GM12878 (cell line): ENCODE data around the gene CDKN2B. TPM values are rescaled to one million over a fixed set of nuclear protein-coding genes. Genes with fewer than 3 reads are reported as not detected.

Experiments
- CREB1 ChIP-seq: IDR thresholded peaks from 2 replicates; pipeline ENCODE4 v1.6.1; 2012; ENCODE audit warnings: low read depth, mild to moderate bottlenecking, inconsistent platforms
- E4F1 ChIP-seq: fragments of 450-650 bp; IDR thresholded peaks from 2 replicates; pipeline ENCODE4 v1.6.1; 2018; ENCODE audit warnings: borderline replicate concordance, mild to moderate bottlenecking; ENCODE audit not compliant: partially characterized antibody
- ESRRA ChIP-seq: IDR thresholded peaks from 2 replicates; pipeline ENCODE4 v1.6.1; 2012; ENCODE audit warnings: mild to moderate bottlenecking, low read length, improper control_type of control experiment
- HDAC6 ChIP-seq: fragments of 200-600 bp; sonication (generic); IDR thresholded peaks from one replicate; pipeline ENCODE4 v1.8.0; 2017; ENCODE audit warnings: antibody characterized with exemption; ENCODE audit not compliant: unreplicated experiment
- IRF4 ChIP-seq: IDR thresholded peaks from 2 replicates; pipeline ENCODE4 v1.6.1; 2011; ENCODE audit warnings: low read depth, low read length
- MTA3 ChIP-seq: IDR thresholded peaks from 2 replicates; pipeline ENCODE4 v1.6.1; 2012; ENCODE audit warnings: low read length, inconsistent platforms, borderline replicate concordance
- NKRF ChIP-seq: fragments of 450-650 bp; conservative IDR thresholded peaks from 2 replicates; pipeline ENCODE4 v1.6.1; 2017; ENCODE audit warnings: mild to moderate bottlenecking, moderate library complexity
- NR2C2 ChIP-seq: IDR thresholded peaks from 2 replicates; pipeline ENCODE4 v1.6.1; 2011; ENCODE audit warnings: borderline replicate concordance, low read depth; ENCODE audit not compliant: control insufficient read depth, insufficient read length
- PAX8 ChIP-seq: fragments of 450-650 bp; IDR thresholded peaks from 2 replicates; pipeline ENCODE4 v1.6.1; 2017; ENCODE audit warnings: mild to moderate bottlenecking, moderate library complexity
- PBX3 ChIP-seq: IDR thresholded peaks from 2 replicates; pipeline ENCODE4 v1.6.1; 2011; ENCODE audit warnings: mild to moderate bottlenecking, low read depth, low read length, moderate library complexity; ENCODE audit not compliant: insufficient replicate concordance
- PML ChIP-seq: IDR thresholded peaks from 2 replicates; pipeline ENCODE4 v1.6.1; 2012; ENCODE audit warnings: low read length, inconsistent platforms
- POLR2AphosphoS5 ChIP-seq: IDR thresholded peaks from 2 replicates; pipeline ENCODE4 v1.6.1; 2011; ENCODE audit warnings: mild to moderate bottlenecking, low read length, inconsistent platforms
- RAD51 ChIP-seq: fragments of 450-650 bp; IDR thresholded peaks from 2 replicates; pipeline ENCODE4 v1.6.1; 2016; ENCODE audit warnings: moderate library complexity, mild to moderate bottlenecking, inconsistent platforms
- SIX5 ChIP-seq: IDR thresholded peaks from 2 replicates; pipeline ENCODE4 v1.6.1; 2011; ENCODE audit warnings: mild to moderate bottlenecking, low read depth, low read length, moderate library complexity; ENCODE audit not compliant: severe bottlenecking
- SMARCA5 ChIP-seq: fragments of 450-650 bp; IDR thresholded peaks from 2 replicates; pipeline ENCODE4 v1.6.1; 2017; ENCODE audit warnings: mild to moderate bottlenecking
- USF1 ChIP-seq: IDR thresholded peaks from 2 replicates; pipeline ENCODE4 v1.6.1; 2011; ENCODE audit warnings: borderline replicate concordance, low read depth, mild to moderate bottlenecking, moderate library complexity, mixed read lengths, low read length; ENCODE audit not compliant: insufficient read depth; ENCODE audit errors: extremely low read length
- WRNIP1 ChIP-seq: IDR thresholded peaks from 2 replicates; pipeline ENCODE4 v1.6.1; 2011; ENCODE audit warnings: low read depth, low read length, improper control_type of control experiment, borderline replicate concordance
- ZNF384 ChIP-seq: IDR thresholded peaks from 2 replicates; pipeline ENCODE4 v1.6.1; 2012; ENCODE audit warnings: low read depth, mild to moderate bottlenecking, low read length, improper control_type of control experiment, borderline replicate concordance
- ZNF687 ChIP-seq: fragments of 450-650 bp; IDR thresholded peaks from 2 replicates; pipeline ENCODE4 v1.6.1; 2017; ENCODE audit warnings: mild to moderate bottlenecking, moderate library complexity
- polyA plus RNA-seq, 11 experiments: library from polyadenylated mRNA; depleted of rRNA in 4 of 11; unstranded in 6 of 11; stranded (reverse) in 5 of 11; fragments of >200 nt; fragmentation: Nextera tagmentation in 4 of 11; fragmentation: Illumina TruSeq in 1 of 11; extraction: Ambion mirVana in 4 of 11; extraction: Trizol in 1 of 11; gene quantifications; 1 replicate in 1 of 11; 2 replicates in 10 of 11; pipeline versions ENCODE4 v1.2.1 to v1.2.3, GENCODE V29; 2011 to 2016; ENCODE audit warnings: inconsistent platforms in 2 of 11, missing spikeins in 2 of 11, low read depth in 1 of 11
- total RNA-seq, 4 experiments: library from RNA; depleted of rRNA in 3 of 4; stranded (reverse); fragments of >200 nt in 3 of 4; fragmentation: Illumina TruSeq in 1 of 4; extraction: Trizol in 1 of 4; gene quantifications; 2 replicates each; pipeline versions ENCODE4 v1.2.1 to v1.2.3, GENCODE V29; 2013 to 2021

CDKN2B gene
- total and polyA plus RNA-seq, 10 of the 15 experiments (the other 5 are each of a cell fraction or from before 2014, with no cell fraction given), result 0.03 to 0.47 (median 0.08) TPM; not detected in 1

GRCh38 chr9:22008717-22009505 is at the start of gene CDKN2B (continued):
- TF ChIP-seq ZNF384 (no peak), PML (no peak), PBX3 (no peak), POLR2AphosphoS5 (no peak; the same call in 1 of the 2 replicates), ZNF687 (no peak), IRF4 (no peak), CREB1 (peak; percentile 71), MTA3 (no peak), SIX5 (no peak), PAX8 (no peak), USF1 (peak; percentile 74), SMARCA5 (0 out of 2 replicates have a peak, but pooled peaks have one; percentile 54), RAD51 (no peak), HDAC6 (no peak), ESRRA (no peak), WRNIP1 (no peak), E4F1 (no peak), NKRF (peak; percentile 41), NR2C2 (no peak)
